ENCODE data around the gene ASAP3. TPM values are rescaled to one million over a fixed set of nuclear protein-coding genes. Genes with fewer than 3 reads are reported as not detected.

ASAP3 gene
- total RNA-seq, 6 donors from 2014 or later: 29.5 to 47.2 (median 41.8) TPM

- Histone ChIP-seq H3K9me3 (no peaks in the 10 kb centered on the region), H3K36me3 (no peaks in the 10 kb centered on the region), H3K4me1 (peaks cover 0 to 28% (median 18%) of the 10 kb centered on the region in 4 donors), H3K27me3 (no peaks in the 10 kb centered on the region), H3K4me3 (no peak overlapping the region), H3K27ac (peak overlapping the region in 1 of 4 donors; percentile 59)
- ATAC-seq (ENCODE audit: low FRiP score in 2 of 2): no peak
- TF ChIP-seq EP300 (IDR thresholded peaks at IDR 0.05) (peak in 1 of 4 donors; percentile 36), POLR2AphosphoS5 (IDR thresholded peaks at IDR 0.05) (no peak)
- peak in 1 of 2 donors; percentile 40 for DNase-seq
- WGBS, 2 donors: 63 to 78% methylated on average over 7 of the region's 7 CpGs
Observed at GRCh38 chr1:23522244-23522982, 38.4 kb upstream of the ASAP3 start.

GRCh38 chr1:23521588-23521987, 37.6 kb upstream of the ASAP3 start:
- ATAC-seq (ENCODE audit: low FRiP score in 2 of 2) (no peak), DNase-seq (no peak)
- Histone ChIP-seq H3K36me3 (no peaks in the 10 kb centered on the region), H3K27me3 (no peaks in the 10 kb centered on the region), H3K4me3 (no peak overlapping the region), H3K27ac (peak overlapping the region in 1 of 4 donors; percentile 33), H3K4me1 (peaks cover 0 to 20% (median 14%) of the 10 kb centered on the region in 4 donors), H3K9me3 (no peaks in the 10 kb centered on the region)
- TF ChIP-seq CTCF (IDR thresholded peaks at IDR 0.05) (no peak), EP300 (IDR thresholded peaks at IDR 0.05) (no peak), POLR2AphosphoS5 (IDR thresholded peaks at IDR 0.05) (no peak), POLR2A (IDR thresholded peaks at IDR 0.05) (no peak)
- WGBS, 2 donors: 95 to 98% methylated on average over 16 of the region's 16 CpGs

GRCh38 chr1:23517581-23517980, 33.6 kb upstream of the ASAP3 start:
- TF ChIP-seq EP300 (IDR thresholded peaks at IDR 0.05): no peak
- no peak for TF ChIP-seq POLR2A (IDR thresholded peaks at IDR 0.05)
- no peak for TF ChIP-seq CTCF (IDR thresholded peaks at IDR 0.05)
- TF ChIP-seq POLR2AphosphoS5 (IDR thresholded peaks at IDR 0.05): no peak
- no peaks in the 10 kb centered on the region for H3K4me1 ChIP-seq
- H3K27me3 ChIP-seq: no peaks in the 10 kb centered on the region
- DNase-seq (no peak), ATAC-seq (ENCODE audit: low FRiP score in 2 of 2) (no peak)
- 96% methylated on average over 9 of the region's 9 CpGs for WGBS, 2 donors
- H3K36me3 ChIP-seq: no peaks in the 10 kb centered on the region
- H3K9me3 ChIP-seq: no peaks in the 10 kb centered on the region
- H3K4me3 ChIP-seq: no peak overlapping the region
- no peak overlapping the region for H3K27ac ChIP-seq

- DNase-seq: no peak
- Histone ChIP-seq H3K27me3 (no peaks in the 10 kb centered on the region), H3K9me3 (no peaks in the 10 kb centered on the region), H3K27ac (no peak overlapping the region), H3K36me3 (no peaks in the 10 kb centered on the region), H3K4me3 (no peak overlapping the region), H3K4me1 (no peaks in the 10 kb centered on the region)
- TF ChIP-seq POLR2AphosphoS5 (IDR thresholded peaks at IDR 0.05) (no peak), CTCF (IDR thresholded peaks at IDR 0.05) (no peak), POLR2A (IDR thresholded peaks at IDR 0.05) (no peak), EP300 (IDR thresholded peaks at IDR 0.05) (no peak)
- WGBS, 2 donors: 95 to 97% methylated on average over 4 of the region's 4 CpGs
- ATAC-seq (ENCODE audit: low FRiP score in 2 of 2): no peak
Observed at GRCh38 chr1:23515905-23516304, 31.9 kb upstream of the ASAP3 start.

GRCh38 chr1:23514111-23514679, 30.2 kb upstream of the ASAP3 start:
- Histone ChIP-seq H3K9me3 (no peaks in the 10 kb centered on the region), H3K4me1 (no peaks in the 10 kb centered on the region), H3K36me3 (no peaks in the 10 kb centered on the region), H3K27me3 (no peaks in the 10 kb centered on the region), H3K4me3 (no peak overlapping the region), H3K27ac (no peak overlapping the region)
- TF ChIP-seq POLR2A (IDR thresholded peaks at IDR 0.05): no peak
- no peak for TF ChIP-seq CTCF (IDR thresholded peaks at IDR 0.05)
- TF ChIP-seq EP300 (IDR thresholded peaks at IDR 0.05): no peak
- no peak for TF ChIP-seq POLR2AphosphoS5 (IDR thresholded peaks at IDR 0.05)
- no peak for ATAC-seq (ENCODE audit: low FRiP score in 2 of 2)
- no peak for DNase-seq
- 88 to 100% methylated on average over 3 of the region's 3 CpGs for WGBS, 2 donors

All from upper lobe of left lung (tissue), 6 donors.